ENCODE measurements around the gene FHAD1. TPM values are rescaled to one million over a fixed set of nuclear protein-coding genes. Genes with fewer than 3 reads are reported as not detected.

FHAD1 gene
- total and polyA plus RNA-seq, 8 donors, result 0.75 to 5.5 (median 2.1) TPM

DNA sequence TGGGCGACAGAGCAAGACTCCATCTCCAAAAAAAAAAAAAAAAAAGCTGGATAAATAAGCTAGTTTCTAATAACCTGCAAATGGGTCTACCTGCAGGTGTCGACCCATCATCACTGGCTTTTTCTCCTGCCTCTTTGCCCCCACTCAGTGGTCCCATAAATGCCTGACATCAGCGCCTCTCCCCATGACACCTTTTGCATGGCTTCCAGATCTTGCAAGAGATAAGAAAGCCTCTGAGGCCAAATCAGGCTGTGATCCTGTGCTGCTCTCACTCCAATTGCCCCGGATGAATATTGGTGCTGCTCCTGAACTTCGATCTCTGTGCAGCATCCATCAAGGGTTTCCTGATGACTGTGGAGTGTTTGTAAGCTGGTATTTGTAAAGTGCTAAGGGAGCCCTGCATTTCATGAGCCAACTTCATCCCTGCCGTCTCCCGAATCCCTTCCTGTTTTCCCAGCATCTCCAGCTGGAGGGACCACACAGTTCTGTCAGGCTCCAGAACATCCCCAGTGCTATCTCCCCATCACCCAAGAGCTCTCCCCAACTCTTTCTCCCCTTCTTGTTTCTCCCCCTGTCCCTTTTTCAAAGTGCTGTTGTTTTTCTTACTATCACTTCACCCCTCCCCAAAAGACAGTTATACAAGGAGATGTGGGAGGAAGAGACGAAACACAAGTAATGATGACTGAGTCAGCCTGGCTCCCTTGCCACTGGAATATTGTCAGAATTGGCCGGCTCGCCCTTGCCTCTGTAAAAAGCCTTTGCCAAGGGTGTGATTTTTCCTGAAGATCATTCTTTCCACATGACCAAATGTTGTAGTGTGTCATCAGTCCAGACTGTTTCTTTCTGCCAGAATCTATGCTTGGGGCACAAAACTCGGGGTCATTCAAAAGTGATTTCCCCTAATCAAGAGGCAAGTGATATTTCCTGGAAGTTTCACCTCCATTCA, 159.9 kb downstream of the FHAD1 start:
- H3K9me3 ChIP-seq, result no peaks in the 10 kb centered on the region
- DNase-seq, result no peak
- TF ChIP-seq, protein P1, sequence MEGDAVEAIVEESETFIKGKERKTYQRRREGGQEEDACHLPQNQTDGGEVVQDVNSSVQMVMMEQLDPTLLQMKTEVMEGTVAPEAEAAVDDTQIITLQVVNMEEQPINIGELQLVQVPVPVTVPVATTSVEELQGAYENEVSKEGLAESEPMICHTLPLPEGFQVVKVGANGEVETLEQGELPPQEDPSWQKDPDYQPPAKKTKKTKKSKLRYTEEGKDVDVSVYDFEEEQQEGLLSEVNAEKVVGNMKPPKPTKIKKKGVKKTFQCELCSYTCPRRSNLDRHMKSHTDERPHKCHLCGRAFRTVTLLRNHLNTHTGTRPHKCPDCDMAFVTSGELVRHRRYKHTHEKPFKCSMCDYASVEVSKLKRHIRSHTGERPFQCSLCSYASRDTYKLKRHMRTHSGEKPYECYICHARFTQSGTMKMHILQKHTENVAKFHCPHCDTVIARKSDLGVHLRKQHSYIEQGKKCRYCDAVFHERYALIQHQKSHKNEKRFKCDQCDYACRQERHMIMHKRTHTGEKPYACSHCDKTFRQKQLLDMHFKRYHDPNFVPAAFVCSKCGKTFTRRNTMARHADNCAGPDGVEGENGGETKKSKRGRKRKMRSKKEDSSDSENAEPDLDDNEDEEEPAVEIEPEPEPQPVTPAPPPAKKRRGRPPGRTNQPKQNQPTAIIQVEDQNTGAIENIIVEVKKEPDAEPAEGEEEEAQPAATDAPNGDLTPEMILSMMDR (IDR thresholded peaks at IDR 0.05), result no peak
- no peaks in the 10 kb centered on the region for H3K4me1 ChIP-seq
- H3K4me3 ChIP-seq, result no peak overlapping the region
- intact Hi-C loops (cut with DNase I), result no loop called here
- 75 to 78% methylated on average over 10 to 11 of the region's 11 CpGs for WGBS, 2 donors
- no peak overlapping the region for H3K27ac ChIP-seq
- no peaks in the 10 kb centered on the region for H3K27me3 ChIP-seq
- ATAC-seq, result no peak
- no peaks in the 10 kb centered on the region for H3K36me3 ChIP-seq
- FAIRE-seq, result no peak

DNA sequence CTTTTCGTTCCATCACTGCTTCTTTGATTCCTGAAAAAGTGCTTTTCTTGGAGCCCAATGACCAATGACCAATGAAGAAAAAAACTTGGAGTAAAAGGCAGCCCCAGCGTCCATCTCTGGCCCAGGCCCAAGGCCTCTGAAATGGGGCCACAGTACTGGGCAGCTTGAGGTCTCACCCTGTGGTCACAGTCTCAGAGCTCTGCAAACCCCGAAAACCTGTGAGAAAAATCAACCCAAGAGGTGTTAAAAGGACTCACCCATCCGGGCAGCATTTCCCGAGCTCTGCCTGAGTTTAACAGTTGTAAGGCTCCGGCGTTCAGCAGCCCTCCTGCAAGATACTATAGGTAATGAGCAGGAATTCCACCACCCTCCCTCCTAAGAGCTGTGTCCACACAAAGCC, 160.6 kb downstream of the FHAD1 start:
- Histone ChIP-seq H3K27ac (no peak overlapping the region), H3K27me3 (no peaks in the 10 kb centered on the region), H3K4me3 (no peak overlapping the region), H3K9me3 (no peaks in the 10 kb centered on the region), H3K4me1 (peaks cover 0 to under 1% (median under 1%) of the 10 kb centered on the region in 3 donors), H3K36me3 (no peaks in the 10 kb centered on the region)
- intact Hi-C loops (cut with DNase I), result no loop called here
- FAIRE-seq, result no peak
- 82 to 91% methylated on average over 7 of the region's 7 CpGs for WGBS, 2 donors
- no peak for ATAC-seq
- no peak for DNase-seq
- TF ChIP-seq, protein P1 (IDR thresholded peaks at IDR 0.05), result no peak

DNA sequence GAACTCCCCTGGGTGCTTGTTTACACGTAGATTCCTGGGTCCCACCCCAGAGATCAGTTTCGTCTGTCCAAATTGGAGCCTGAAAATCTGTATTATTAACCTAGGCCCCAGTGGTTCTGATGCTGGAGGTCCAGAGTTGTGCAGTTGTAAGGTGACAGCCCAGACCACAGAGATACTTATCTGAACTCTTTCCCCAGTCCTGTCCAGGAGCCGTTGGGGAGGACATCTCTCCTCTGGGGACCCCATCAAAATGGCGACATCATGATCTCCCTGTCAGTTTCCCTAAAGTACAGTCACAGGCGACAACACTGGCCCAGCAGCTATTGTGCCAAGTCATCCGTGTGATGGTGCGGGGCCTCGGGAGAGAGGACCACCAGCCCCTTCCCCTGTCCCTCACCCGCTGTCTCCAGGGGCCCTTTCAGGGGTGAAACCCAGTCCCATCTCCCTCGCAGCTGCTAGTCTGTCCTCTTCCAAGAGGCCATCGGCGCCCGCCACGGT, 161.9 kb downstream of the FHAD1 start:
- intact Hi-C loops (cut with DNase I), result no loop called here
- ATAC-seq, result no peak
- Histone ChIP-seq H3K4me3 (peak overlapping the region in 3 of 4 donors; percentile 82 to 93 (median 87)), H3K36me3 (no peaks in the 10 kb centered on the region), H3K27ac (peak overlapping the region in 2 of 4 donors; percentile 50 to 60), H3K4me1 (peaks cover 0 to 9% (median 8%) of the 10 kb centered on the region in 3 donors), H3K27me3 (no peaks in the 10 kb centered on the region), H3K9me3 (no peaks in the 10 kb centered on the region)
- FAIRE-seq, result no peak
- TF ChIP-seq, protein P1 (IDR thresholded peaks at IDR 0.05), result no peak
- peak in 1 of 6 donors; percentile 84 for DNase-seq
- WGBS, 2 donors, result 36 to 37% methylated on average over 14 of the region's 14 CpGs

DNA sequence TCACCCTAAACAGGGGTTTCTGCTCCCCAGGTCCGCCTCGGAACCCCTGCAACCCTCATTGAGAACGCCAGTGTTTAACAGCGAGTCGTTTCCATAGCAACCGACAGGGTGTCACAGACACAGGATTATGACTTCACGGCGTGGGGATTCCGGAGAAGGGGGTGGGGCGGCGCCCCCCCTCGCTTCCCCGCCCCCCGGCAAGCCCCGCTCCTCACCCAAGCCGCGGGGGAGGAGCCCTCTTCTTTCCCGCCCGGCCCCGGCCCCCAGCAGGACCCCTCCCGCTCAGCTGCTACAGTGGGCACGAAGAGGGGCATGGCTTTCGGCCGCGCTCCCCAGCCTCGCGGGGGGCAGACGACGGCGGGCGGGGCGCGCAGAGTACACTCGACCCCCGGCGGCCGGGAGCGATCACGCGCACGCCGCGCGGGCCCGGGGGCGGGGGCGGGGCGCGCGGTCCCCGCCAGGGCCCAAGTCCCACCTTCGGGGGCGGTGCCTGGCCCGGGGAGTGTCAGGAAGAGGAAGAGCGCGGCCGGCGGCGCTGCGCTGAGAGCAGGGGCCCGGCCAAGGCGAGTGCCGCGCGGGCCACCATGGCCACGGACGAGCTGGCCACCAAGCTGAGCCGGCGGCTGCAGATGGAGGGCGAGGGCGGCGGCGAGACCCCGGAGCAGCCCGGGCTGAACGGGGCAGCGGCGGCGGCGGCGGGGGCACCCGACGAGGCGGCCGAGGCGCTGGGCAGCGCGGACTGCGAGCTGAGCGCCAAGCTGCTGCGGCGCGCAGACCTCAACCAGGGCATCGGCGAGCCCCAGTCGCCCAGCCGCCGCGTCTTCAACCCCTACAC, 162.6 kb downstream of the FHAD1 start, which contains the start of gene EFHD2:
Gene EFHD2 (plus strand): TSS at position 501 of the 835 bp plus-strand sequence. CDS start 84 bp downstream, at position 585.
- TF ChIP-seq, protein P1 (IDR thresholded peaks at IDR 0.05), result no peak
- no peaks in the 10 kb centered on the region for H3K9me3 ChIP-seq
- H3K27me3 ChIP-seq, result no peaks in the 10 kb centered on the region
- intact Hi-C loops (cut with DNase I), result loop anchor here in 1 of 3 donors (5.0 kb wide), 1 partner anchor 82 kb away; no protein-coding TSS in a partner anchor
- WGBS, 2 donors, result 0 to 1% methylated on average over 77 to 99 of the region's 99 CpGs
- peaks cover 0 to 9% (median 8%) of the 10 kb centered on the region in 3 donors for H3K4me1 ChIP-seq
- H3K4me3 ChIP-seq, result peak within 1 kb of the TSS; percentile 82 to 93 (median 89)
- no peaks in the 10 kb centered on the region for H3K36me3 ChIP-seq
- ATAC-seq, result peak; percentile 78 to 91 (median 82)
- FAIRE-seq, result no peak
- H3K27ac ChIP-seq, result peak within 1 kb of the TSS; percentile 50 to 68 (median 62)
- DNase-seq, result peak; percentile 80 to 94 (median 86)

Measured in pancreas (tissue), 10 donors.